IMR-90 (cell line): ENCODE measurements around the gene MASP2. TPM values are rescaled to one million over a fixed set of nuclear protein-coding genes. Genes with fewer than 3 reads are reported as not detected.

Source experiments
- ATAC-seq: fragments of 200-7000 bp; cut with Tn5 transposase; 2 replicates; pipeline ENCODE4 v1.9.1; 2020; ENCODE audit warnings: low read depth, mild to moderate bottlenecking, moderate library complexity
- BruUV-seq: library from RNA; stranded (reverse); fragments of 400-500 nt; replicated peaks from 2 replicates; lab custom pipeline; 2021; lab: Mats Ljungman, UMichigan
- CTCF ChIA-PET: fragments of 300-600 bp; formaldehyde crosslinking; extraction: SDS; loops from one replicate; lab custom pipeline; 2021; ENCODE audit warnings: antibody characterized with exemption; lab: Yijun Ruan, JAX
- POLR2A ChIA-PET: fragments of 300-600 bp; sonication (Branson Sonifier 250); formaldehyde crosslinking; loops from one replicate; lab custom pipeline; 2022; ENCODE audit warnings: antibody characterized with exemption; ENCODE audit not compliant: unreplicated experiment; lab: Charles Lee
- DNase-seq: peaks from one replicate; pipeline ENCODE4 v3.0.0; 2013
- H2AFZ ChIP-seq: replicated peaks from 2 replicates; pipeline ENCODE3; 2013; ENCODE audit warnings: low read length, mild to moderate bottlenecking; ENCODE audit not compliant: poor library complexity
- H2AK5ac ChIP-seq: 2 replicates; pipeline ENCODE4 v1.6.1; 2013; ENCODE audit warnings: low read depth, low read length, inconsistent platforms
- H2AK9ac ChIP-seq: replicated peaks from 2 replicates; pipeline ENCODE3; 2013; ENCODE audit warnings: mild to moderate bottlenecking, low read depth, low read length, moderate library complexity; ENCODE audit not compliant: poor library complexity
- H2BK120ac ChIP-seq: 2 replicates; pipeline ENCODE4 v1.6.1; 2013; ENCODE audit warnings: low read depth, low read length, inconsistent platforms
- H2BK15ac ChIP-seq: 3 replicates; pipeline ENCODE4 v1.6.1; 2013; ENCODE audit warnings: low read depth, low read length, inconsistent platforms
- H2BK20ac ChIP-seq: 2 replicates; pipeline ENCODE4 v1.6.1; 2013; ENCODE audit warnings: low read depth, mild to moderate bottlenecking, inconsistent platforms, low read length, moderate library complexity
- H2BK5ac ChIP-seq: 2 replicates; pipeline ENCODE4 v1.6.1; 2013; ENCODE audit warnings: mild to moderate bottlenecking, low read depth, low read length, inconsistent platforms; ENCODE audit not compliant: poor library complexity, severe bottlenecking
- H3K14ac ChIP-seq: replicated peaks from 2 replicates; pipeline ENCODE4 v1.6.1; 2013; ENCODE audit warnings: low read depth, low read length, inconsistent platforms
- H3K18ac ChIP-seq: 2 replicates; pipeline ENCODE4 v1.6.1; 2013; ENCODE audit warnings: low read depth, low read length, control low read depth
- H3K23ac ChIP-seq: 2 replicates; pipeline ENCODE4 v1.6.1; 2013; ENCODE audit warnings: low read depth, low read length, inconsistent platforms
- H3K27ac ChIP-seq: 2 replicates; pipeline ENCODE4 v1.5.1; 2013; ENCODE audit warnings: mild to moderate bottlenecking, control low read depth, low read length; ENCODE audit not compliant: insufficient read depth
- H3K27me3 ChIP-seq: 2 replicates; pipeline ENCODE4 v1.6.1; 2013; ENCODE audit warnings: low read length; ENCODE audit not compliant: control insufficient read depth, insufficient read depth
- H3K36me3 ChIP-seq: 2 replicates; pipeline ENCODE4 v1.6.1; 2013; ENCODE audit warnings: low read length, mixed read lengths; ENCODE audit not compliant: control insufficient read depth, insufficient read depth
- H3K4ac ChIP-seq: 2 replicates; pipeline ENCODE4 v1.6.1; 2013; ENCODE audit warnings: low read depth, low read length, inconsistent platforms
- H3K4me1 ChIP-seq: 2 replicates; pipeline ENCODE4 v1.6.1; 2013; ENCODE audit warnings: low read length, mixed read lengths; ENCODE audit not compliant: control insufficient read depth, insufficient read depth
- H3K4me2 ChIP-seq: 2 replicates; pipeline ENCODE4 v1.6.1; 2013; ENCODE audit warnings: low read depth, mild to moderate bottlenecking, control low read depth, low read length, moderate library complexity
- H3K4me3 ChIP-seq: 2 replicates; pipeline ENCODE4 v1.5.1; 2013; ENCODE audit warnings: low read depth, mild to moderate bottlenecking, control low read depth, low read length, moderate library complexity; ENCODE audit not compliant: insufficient read depth
- H3K56ac ChIP-seq: 2 replicates; pipeline ENCODE4 v1.6.1; 2013; ENCODE audit warnings: low read length, inconsistent platforms; ENCODE audit not compliant: insufficient read depth; ENCODE audit errors: extremely low read depth
- H3K79me1 ChIP-seq, 2 experiments: 2 replicates each; pipeline ENCODE4 v1.6.1; 2013; ENCODE audit warnings: low read length in 2 of 2, inconsistent platforms in 1 of 2, low read depth in 1 of 2
- H3K9ac ChIP-seq: 2 replicates; pipeline ENCODE4 v1.6.1; 2013; ENCODE audit warnings: low read depth, low read length, control low read depth
- H3K9me1 ChIP-seq: 2 replicates; pipeline ENCODE4 v1.6.1; 2013; ENCODE audit warnings: low read length, inconsistent platforms; ENCODE audit not compliant: insufficient read depth
- H3K9me3 ChIP-seq: 2 replicates; pipeline ENCODE4 v1.6.1; 2013; ENCODE audit warnings: low read length; ENCODE audit not compliant: control insufficient read depth, insufficient read depth
- H4K20me1 ChIP-seq: 2 replicates; pipeline ENCODE4 v1.6.1; 2013; ENCODE audit warnings: low read length, inconsistent platforms; ENCODE audit not compliant: insufficient read depth
- H4K5ac ChIP-seq: 2 replicates; pipeline ENCODE4 v1.6.1; 2013; ENCODE audit warnings: mild to moderate bottlenecking, low read depth, low read length, control low read depth
- H4K8ac ChIP-seq, 2 experiments: 2 replicates each; pipeline ENCODE4 v1.6.1; 2013; ENCODE audit warnings: low read depth in 2 of 2, low read length in 2 of 2, control low read depth in 1 of 2, inconsistent platforms in 1 of 2
- H4K91ac ChIP-seq: 2 replicates; pipeline ENCODE4 v1.6.1; 2013; ENCODE audit warnings: low read depth, low read length, inconsistent platforms; ENCODE audit not compliant: insufficient read depth
- BHLHE40 ChIP-seq: fragments of 150-350 bp; IDR thresholded peaks from 2 replicates; pipeline ENCODE4 v1.6.1; 2016; ENCODE audit warnings: mild to moderate bottlenecking, low read depth, low read length
- CEBPB ChIP-seq: IDR thresholded peaks from 2 replicates; pipeline ENCODE4 v1.6.1; 2012; ENCODE audit warnings: low read depth, low read length, improper control_type of control experiment
- CHD1 ChIP-seq: IDR thresholded peaks from 2 replicates; pipeline ENCODE4 v1.6.1; 2012; ENCODE audit warnings: low read depth, low read length, improper control_type of control experiment
- FOS ChIP-seq: fragments of 150-350 bp; IDR thresholded peaks from 2 replicates; pipeline ENCODE4 v1.6.1; 2016; ENCODE audit warnings: low read depth, low read length
- MAFK ChIP-seq: IDR thresholded peaks from 2 replicates; pipeline ENCODE4 v1.6.1; 2012; ENCODE audit warnings: low read depth, low read length, improper control_type of control experiment
- MAZ ChIP-seq: IDR thresholded peaks from 2 replicates; pipeline ENCODE4 v1.6.1; 2012; ENCODE audit warnings: low read depth, mild to moderate bottlenecking, low read length, improper control_type of control experiment, moderate library complexity, borderline replicate concordance
- MXI1 ChIP-seq: IDR thresholded peaks from 2 replicates; pipeline ENCODE4 v1.6.1; 2012; ENCODE audit warnings: low read depth, mild to moderate bottlenecking, low read length, moderate library complexity, borderline replicate concordance
- NFE2L2 ChIP-seq: fragments of 150-350 bp; IDR thresholded peaks from 2 replicates; pipeline ENCODE4 v1.6.1; 2016; ENCODE audit warnings: low read depth, mild to moderate bottlenecking, low read length
- POLR2A ChIP-seq: IDR thresholded peaks from 2 replicates; pipeline ENCODE4 v1.6.1; 2012; ENCODE audit warnings: mild to moderate bottlenecking, low read depth, low read length
- RAD21 ChIP-seq: IDR thresholded peaks from 2 replicates; pipeline ENCODE4 v1.6.1; 2012; ENCODE audit warnings: low read length, improper control_type of control experiment
- RCOR1 ChIP-seq: IDR thresholded peaks from 2 replicates; pipeline ENCODE4 v1.6.1; 2012; ENCODE audit warnings: mild to moderate bottlenecking, low read length, improper control_type of control experiment; ENCODE audit not compliant: insufficient replicate concordance
- RFX5 ChIP-seq: IDR thresholded peaks from 2 replicates; pipeline ENCODE4 v1.8.0; 2012; ENCODE audit warnings: low read depth, mild to moderate bottlenecking, low read length, moderate library complexity
- SMC3 ChIP-seq: fragments of 150-350 bp; IDR thresholded peaks from 2 replicates; pipeline ENCODE4 v1.6.1; 2016; ENCODE audit warnings: low read depth, mild to moderate bottlenecking, antibody characterized with exemption, low read length, moderate library complexity
- WGBS, 2 experiments: methylation state at CpG; one replicate each; pipeline versions ENCODE4 v1.1.5 to v1.1.7; 2013; ENCODE audit warnings: missing lambda C conversion rate in 2 of 2; ENCODE audit not compliant: insufficient read length in 1 of 2; ENCODE audit errors: extremely low coverage in 2 of 2; 5-methylcytosine and 5-hydroxymethylcytosine counted together
- dilution Hi-C: fragments of 300-500 bp; cut with HindIII; formaldehyde crosslinking; loops from one replicate; pipeline ENCODE4 v1.14.3; 2018; ENCODE audit warnings: low sequenced_read_pairs; ENCODE audit not compliant: unreplicated experiment
- in situ Hi-C: fragments of 300-500 bp; cut with MboI; formaldehyde crosslinking; loops from 3 replicates; pipeline ENCODE4 v1.14.3; 2019; ENCODE audit warnings: low sequenced_read_pairs, inconsistent platforms, mixed read lengths
- intact Hi-C: fragments of 100-400 bp; cut with micrococcal nuclease; formaldehyde crosslinking; loops from 2 replicates; pipeline ENCODE4 v1.10.0; 2022
- polyA plus RNA-seq, 3 experiments: library from polyadenylated mRNA; depleted of rRNA; stranded (reverse); fragments of >200 nt; gene quantifications; 2 replicates each; pipeline ENCODE4 v1.2.3, GENCODE V29; 2012; ENCODE audit warnings: low replicate concordance in 1 of 3
- total RNA-seq: library from RNA; depleted of rRNA; stranded (reverse); fragments of >200 nt; gene quantifications from 2 replicates; pipeline ENCODE4 v1.2.3, GENCODE V29; 2012
- TF ChIP-seq, protein P1 (sequence below): fragments of 150-350 bp; IDR thresholded peaks from 2 replicates; pipeline ENCODE4 v1.6.1; 2017; ENCODE audit warnings: mild to moderate bottlenecking, antibody characterized with exemption, low read length, low read depth
- TF ChIP-seq, protein P2 (sequence below): conservative IDR thresholded peaks from 2 replicates; pipeline ENCODE4 v1.5.1; 2012; ENCODE audit warnings: mild to moderate bottlenecking, low read depth, low read length, improper control_type of control experiment
- TF ChIP-seq, protein P3 (sequence below): fragments of 150-350 bp; IDR thresholded peaks from 2 replicates; pipeline ENCODE4 v1.6.1; 2016; ENCODE audit warnings: low read depth, mild to moderate bottlenecking, low read length, moderate library complexity, borderline replicate concordance

The MASP2 gene
- total and polyA plus RNA-seq, 2 of the 4 experiments (the other 2 are of a cell fraction) = 0.03 TPM; not detected in 1

DNA sequence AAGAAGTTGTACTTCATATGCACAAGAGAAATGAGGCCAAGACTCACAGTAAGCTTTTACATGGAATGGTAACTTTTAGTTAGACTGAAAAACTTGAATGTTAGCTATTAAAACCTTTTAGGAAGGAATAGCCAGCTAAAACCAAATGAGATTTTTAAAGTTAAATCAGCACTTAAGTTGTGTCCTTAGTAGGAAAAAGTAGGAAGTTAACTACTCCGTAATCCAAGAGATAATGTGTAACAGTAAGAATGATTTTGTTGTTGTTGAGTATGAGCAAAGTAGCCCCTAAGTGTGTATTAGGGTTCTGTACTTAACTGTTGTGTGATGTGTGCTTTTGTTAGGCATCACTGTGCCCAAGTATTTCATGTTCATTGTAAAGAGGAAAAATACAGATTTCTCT, 21.4 kb downstream of the MASP2 start:
- Histone ChIP-seq H4K20me1 (peaks cover 20% of the 10 kb centered on the region), H2AK9ac (no peak overlapping the region), H2AK5ac (no peak overlapping the region), H2BK120ac (no peak overlapping the region), H4K5ac (peak overlapping the region; percentile 47; the same call in 1 of the 2 replicates), H4K91ac (no peak overlapping the region), H3K36me3 (peaks cover 41% of the 10 kb centered on the region), H2BK20ac (no peak overlapping the region), H2BK5ac (peak overlapping the region; percentile 42), H3K79me1 (peaks cover 11 to 16% of the 10 kb centered on the region in 2 experiments), H2AFZ (no peak overlapping the region), H3K4me3 (no peak overlapping the region), H3K27ac (no peak overlapping the region), H3K9me3 (no peaks in the 10 kb centered on the region), H3K56ac (no peak overlapping the region), H3K4me2 (no peak overlapping the region), H2BK15ac (no peak overlapping the region), H3K9ac (no peak overlapping the region), H4K8ac (no peak overlapping the region; a peak in 1 of 4 replicates), H3K23ac (no peak overlapping the region), H3K4ac (no peak overlapping the region), H3K14ac (no peak overlapping the region), H3K27me3 (no peaks in the 10 kb centered on the region), H3K4me1 (no peaks in the 10 kb centered on the region), H3K9me1 (no peaks in the 10 kb centered on the region), H3K18ac (peak overlapping the region; percentile 43; the same call in 1 of the 2 replicates)
- no CpG with 5 or more reads among the region's 1 CpG for WGBS, 2 experiments
- intact Hi-C loops (no loop called here), dilution Hi-C loops (no loop called here), in situ Hi-C loops (no loop called here)
- ChIA-PET CTCF (no interaction called here), POLR2A (no interaction called here)
- TF ChIP-seq FOS (no peak), CEBPB (no peak), RFX5 (no peak), NFE2L2 (no peak), RCOR1 (no peak), POLR2A (no peak), CHD1 (no peak), BHLHE40 (no peak), RAD21 (no peak), MAFK (no peak), MAZ (no peak), SMC3 (no peak), MXI1 (no peak)
- TF ChIP-seq, protein P1, sequence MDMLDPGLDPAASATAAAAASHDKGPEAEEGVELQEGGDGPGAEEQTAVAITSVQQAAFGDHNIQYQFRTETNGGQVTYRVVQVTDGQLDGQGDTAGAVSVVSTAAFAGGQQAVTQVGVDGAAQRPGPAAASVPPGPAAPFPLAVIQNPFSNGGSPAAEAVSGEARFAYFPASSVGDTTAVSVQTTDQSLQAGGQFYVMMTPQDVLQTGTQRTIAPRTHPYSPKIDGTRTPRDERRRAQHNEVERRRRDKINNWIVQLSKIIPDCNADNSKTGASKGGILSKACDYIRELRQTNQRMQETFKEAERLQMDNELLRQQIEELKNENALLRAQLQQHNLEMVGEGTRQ = no peak
- TF ChIP-seq, protein P2, sequence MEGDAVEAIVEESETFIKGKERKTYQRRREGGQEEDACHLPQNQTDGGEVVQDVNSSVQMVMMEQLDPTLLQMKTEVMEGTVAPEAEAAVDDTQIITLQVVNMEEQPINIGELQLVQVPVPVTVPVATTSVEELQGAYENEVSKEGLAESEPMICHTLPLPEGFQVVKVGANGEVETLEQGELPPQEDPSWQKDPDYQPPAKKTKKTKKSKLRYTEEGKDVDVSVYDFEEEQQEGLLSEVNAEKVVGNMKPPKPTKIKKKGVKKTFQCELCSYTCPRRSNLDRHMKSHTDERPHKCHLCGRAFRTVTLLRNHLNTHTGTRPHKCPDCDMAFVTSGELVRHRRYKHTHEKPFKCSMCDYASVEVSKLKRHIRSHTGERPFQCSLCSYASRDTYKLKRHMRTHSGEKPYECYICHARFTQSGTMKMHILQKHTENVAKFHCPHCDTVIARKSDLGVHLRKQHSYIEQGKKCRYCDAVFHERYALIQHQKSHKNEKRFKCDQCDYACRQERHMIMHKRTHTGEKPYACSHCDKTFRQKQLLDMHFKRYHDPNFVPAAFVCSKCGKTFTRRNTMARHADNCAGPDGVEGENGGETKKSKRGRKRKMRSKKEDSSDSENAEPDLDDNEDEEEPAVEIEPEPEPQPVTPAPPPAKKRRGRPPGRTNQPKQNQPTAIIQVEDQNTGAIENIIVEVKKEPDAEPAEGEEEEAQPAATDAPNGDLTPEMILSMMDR = no peak
- TF ChIP-seq, protein P3, sequence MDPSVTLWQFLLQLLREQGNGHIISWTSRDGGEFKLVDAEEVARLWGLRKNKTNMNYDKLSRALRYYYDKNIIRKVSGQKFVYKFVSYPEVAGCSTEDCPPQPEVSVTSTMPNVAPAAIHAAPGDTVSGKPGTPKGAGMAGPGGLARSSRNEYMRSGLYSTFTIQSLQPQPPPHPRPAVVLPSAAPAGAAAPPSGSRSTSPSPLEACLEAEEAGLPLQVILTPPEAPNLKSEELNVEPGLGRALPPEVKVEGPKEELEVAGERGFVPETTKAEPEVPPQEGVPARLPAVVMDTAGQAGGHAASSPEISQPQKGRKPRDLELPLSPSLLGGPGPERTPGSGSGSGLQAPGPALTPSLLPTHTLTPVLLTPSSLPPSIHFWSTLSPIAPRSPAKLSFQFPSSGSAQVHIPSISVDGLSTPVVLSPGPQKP = no peak
- ATAC-seq (no peak), DNase-seq (no peak)
- BruUV-seq = no TSS peak
